ENCODE data around the gene SOX13. TPM values are rescaled to one million over a fixed set of nuclear protein-coding genes. Genes with fewer than 3 reads are reported as not detected.

Gene SOX13
- total RNA-seq, 1 experiment from 2014 or later: 35.6 TPM

GRCh38 chr1:204166219-204166618 is 93.3 kb downstream of the SOX13 start, which contains the start of gene REN:
Gene REN, minus strand, starts transcription at chr1:204166337. Its CDS starts 44 bp downstream, at chr1:204166293.
- Histone ChIP-seq H4K20me1 (ENCODE audit: insufficient read depth) (no peaks in the 10 kb centered on the region), H3K27ac (ENCODE audit: low read depth, low read length) (no peak within 1 kb of the TSS), H3K79me2 (ENCODE audit: insufficient read depth, low read length) (no peaks in the 10 kb centered on the region), H3K9me2 (ENCODE audit: insufficient read depth) (no peaks in the 10 kb centered on the region), H3K9me3 (ENCODE audit: control insufficient read depth in 1 of 2, insufficient read depth in 1 of 2, low read depth in 1 of 2, low read length in 2 of 2) (peaks cover 4 to 13% of the 10 kb centered on the region in 2 experiments; a peak in 1 of 4 replicates), H3K4me3 (replicated peaks in 1 of 2; ENCODE audit: low read depth in 1 of 2, low read length in 2 of 2) (no peak within 1 kb of the TSS), H3K36me3 (ENCODE audit: control insufficient read depth in 1 of 2, insufficient read depth in 2 of 2, low read length in 2 of 2) (no peaks in the 10 kb centered on the region), H3K4me2 (ENCODE audit: low read length) (no peak within 1 kb of the TSS), H3K27me3 (ENCODE audit: insufficient read depth, low read length) (no peaks in the 10 kb centered on the region), H3K4me1 (ENCODE audit: control insufficient read depth in 1 of 2, insufficient read depth in 2 of 2, low read length in 2 of 2) (peaks cover 0 to 24% of the 10 kb centered on the region in 2 experiments; a peak in 2 of 4 replicates), H3K9ac (ENCODE audit: low read length) (no peak within 1 kb of the TSS), H2AFZ (ENCODE audit: low read depth, low read length, poor library complexity, severe bottlenecking) (no peak within 1 kb of the TSS)
- ChIA-PET POLR2A (no interaction called here), CTCF (interaction anchor here (1.2 kb wide), 1 partner anchor 48 kb away, joined by 3 read pairs; the partner anchor contains the start of gene GOLT1A), RAD21 (ENCODE audit: low non-redundant PET in 1 of 2, low total read pairs in 2 of 2, uncharacterized antibody in 2 of 2, unreplicated experiment in 2 of 2) (no interaction called here)
- ATAC-seq (no peak), DNase-seq (ENCODE audit: low read depth, low spot score) (no peak)
- BruUV-seq (replicated peaks): no TSS peak
- intact Hi-C loops (cut with micrococcal nuclease): no loop called here
- TF ChIP-seq ZNF274 (IDR thresholded peaks at IDR 0.05; ENCODE audit: low read depth, low read length) (no peak), FOSL1 (IDR thresholded peaks at IDR 0.05; ENCODE audit: low read depth) (no peak), YY1 (IDR thresholded peaks at IDR 0.05; ENCODE audit: extremely low read depth, insufficient replicate concordance, low read depth, low read length) (no peak), POLR2AphosphoS5 (IDR thresholded peaks at IDR 0.05; ENCODE audit: low read depth, low read length) (no peak), SRF (IDR thresholded peaks at IDR 0.05; ENCODE audit: low read depth) (no peak), EZH2 (IDR thresholded peaks at IDR 0.05) (no peak), REST (IDR thresholded peaks at IDR 0.05; ENCODE audit: low read depth) (no peak), SP1 (IDR thresholded peaks at IDR 0.05; ENCODE audit: low read depth) (no peak), ZFX (IDR thresholded peaks at IDR 0.05) (no peak), EGR1 (IDR thresholded peaks at IDR 0.05; ENCODE audit: low read depth) (no peak), RAD21 (IDR thresholded peaks at IDR 0.05; ENCODE audit: low read depth) (no peak), CBX3 (IDR thresholded peaks at IDR 0.05; ENCODE audit: low read depth) (no peak), CEBPB (IDR thresholded peaks at IDR 0.05; ENCODE audit: low read depth) (no peak), MAX (IDR thresholded peaks at IDR 0.05) (no peak), EZH2phosphoT487 (IDR thresholded peaks at IDR 0.05; ENCODE audit: borderline replicate concordance) (no peak), POLR2A (IDR thresholded peaks at IDR 0.05; ENCODE audit: borderline replicate concordance, extremely low read depth, insufficient read depth, insufficient read length) (no peak), ATF3 (IDR thresholded peaks at IDR 0.05) (no peak), SIN3A (IDR thresholded peaks at IDR 0.05; ENCODE audit: low read depth) (no peak), CTCF (IDR thresholded peaks at IDR 0.05 in 2 of 3, conservative IDR thresholded peaks at IDR 0.05 in 1 of 3; ENCODE audit: borderline replicate concordance in 1 of 3, insufficient read depth in 1 of 3, low read depth in 2 of 3, low read length in 2 of 3) (no peak)
